GM12873 (cell line): ENCODE results near the gene ITPR1.
A peak's percentile ranks its signal among the peaks of the same experiment; 100 is the strongest.

Source experiments
- TF ChIP-seq, protein P1 (sequence below): IDR thresholded peaks from 2 replicates; pipeline ENCODE4 v1.5.1; 2012; ENCODE audit warnings: low read depth, mild to moderate bottlenecking, moderate library complexity, low read length, control low read depth; ENCODE audit not compliant: insufficient read depth; ENCODE audit errors: missing control alignments

ITPR1 gene

DNA sequence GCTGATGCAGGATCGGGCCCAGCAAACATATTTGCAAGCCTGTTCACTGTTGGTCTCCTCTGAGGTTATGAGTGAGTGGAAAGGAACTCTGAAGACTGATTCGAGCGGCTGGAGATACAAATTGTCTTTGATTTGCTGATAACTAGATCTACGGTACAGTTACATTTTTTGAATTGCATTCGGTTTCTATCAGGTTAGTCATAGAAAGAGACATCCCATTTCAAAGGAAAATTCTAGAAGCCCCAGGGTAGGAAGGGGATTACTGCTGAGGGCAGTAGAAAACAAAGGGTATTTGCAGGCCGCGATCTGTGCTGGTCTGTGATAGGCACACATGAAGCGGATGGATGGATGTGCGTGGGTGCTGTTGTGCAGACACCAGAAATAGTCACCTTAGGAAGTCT, 228.4 kb downstream of the ITPR1 start:
- TF ChIP-seq, protein P1, sequence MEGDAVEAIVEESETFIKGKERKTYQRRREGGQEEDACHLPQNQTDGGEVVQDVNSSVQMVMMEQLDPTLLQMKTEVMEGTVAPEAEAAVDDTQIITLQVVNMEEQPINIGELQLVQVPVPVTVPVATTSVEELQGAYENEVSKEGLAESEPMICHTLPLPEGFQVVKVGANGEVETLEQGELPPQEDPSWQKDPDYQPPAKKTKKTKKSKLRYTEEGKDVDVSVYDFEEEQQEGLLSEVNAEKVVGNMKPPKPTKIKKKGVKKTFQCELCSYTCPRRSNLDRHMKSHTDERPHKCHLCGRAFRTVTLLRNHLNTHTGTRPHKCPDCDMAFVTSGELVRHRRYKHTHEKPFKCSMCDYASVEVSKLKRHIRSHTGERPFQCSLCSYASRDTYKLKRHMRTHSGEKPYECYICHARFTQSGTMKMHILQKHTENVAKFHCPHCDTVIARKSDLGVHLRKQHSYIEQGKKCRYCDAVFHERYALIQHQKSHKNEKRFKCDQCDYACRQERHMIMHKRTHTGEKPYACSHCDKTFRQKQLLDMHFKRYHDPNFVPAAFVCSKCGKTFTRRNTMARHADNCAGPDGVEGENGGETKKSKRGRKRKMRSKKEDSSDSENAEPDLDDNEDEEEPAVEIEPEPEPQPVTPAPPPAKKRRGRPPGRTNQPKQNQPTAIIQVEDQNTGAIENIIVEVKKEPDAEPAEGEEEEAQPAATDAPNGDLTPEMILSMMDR, result no peak

DNA sequence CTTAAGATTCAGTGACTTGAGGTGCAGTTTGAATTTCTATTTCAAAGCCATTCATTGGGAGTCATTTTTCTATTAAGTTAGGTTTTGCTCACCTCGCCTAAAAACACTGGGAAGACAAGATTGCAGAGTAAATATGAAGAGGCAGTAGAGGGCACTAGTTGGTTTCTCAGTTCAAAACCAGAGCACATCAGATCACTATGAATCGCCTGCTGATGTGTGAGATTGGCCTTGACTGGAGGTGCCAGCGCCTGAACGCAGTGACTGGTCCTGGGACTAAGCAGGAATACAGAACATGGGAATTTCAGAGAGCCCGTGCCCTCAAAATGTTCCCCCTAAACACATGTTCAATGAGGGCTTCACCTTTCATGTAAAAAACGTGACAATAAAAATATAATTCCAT, 229.0 kb downstream of the ITPR1 start:
- TF ChIP-seq, protein P1, result peak; percentile 48

DNA sequence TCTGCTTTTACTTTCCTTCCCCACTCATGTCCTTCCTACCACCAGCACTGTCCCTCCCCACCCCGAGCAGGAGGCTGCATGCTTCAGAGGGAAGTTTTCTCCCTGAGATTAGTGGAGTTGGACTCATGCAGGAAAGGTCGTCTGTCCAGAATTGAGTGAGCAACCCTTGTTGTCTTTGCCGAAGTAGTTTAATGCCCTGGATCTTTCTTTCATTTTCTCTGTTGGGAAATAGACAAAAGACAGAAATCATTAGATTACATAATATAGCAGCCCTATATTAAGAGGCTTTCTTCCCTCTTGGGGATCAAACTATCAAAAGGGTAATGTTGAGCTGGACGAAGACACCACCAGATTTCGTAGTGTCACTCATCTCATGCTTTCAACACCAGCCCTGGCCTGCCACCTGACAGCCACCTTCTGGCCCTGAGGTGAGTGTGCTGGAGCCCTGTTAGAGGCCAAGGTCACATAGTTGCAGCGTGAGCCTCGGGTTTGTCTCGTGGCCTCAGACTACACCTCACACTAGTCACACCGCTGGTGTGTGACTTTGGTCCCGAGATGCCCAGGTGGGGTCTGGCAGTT, 231.0 kb downstream of the ITPR1 start:
- TF ChIP-seq, protein P1, result no peak

DNA sequence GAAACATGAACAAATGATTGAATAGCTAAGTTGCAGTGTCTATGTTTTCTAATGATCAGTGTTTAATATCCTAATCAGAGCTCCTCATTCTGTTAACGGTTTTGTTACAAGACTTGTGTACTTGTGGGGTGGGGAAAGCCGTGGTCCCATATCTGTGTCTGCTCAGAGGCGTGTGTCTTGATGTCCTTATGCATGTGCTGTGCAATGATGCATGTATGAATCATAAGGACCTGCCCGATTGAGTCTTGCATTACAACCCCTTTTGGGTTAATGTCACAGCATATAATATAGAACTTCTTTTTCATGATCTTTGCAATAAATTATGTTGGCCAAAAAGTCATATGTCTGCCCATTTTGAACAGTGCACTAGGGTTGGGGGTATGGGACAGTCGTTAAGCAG, 233.4 kb downstream of the ITPR1 start:
- TF ChIP-seq, protein P1, result no peak

DNA sequence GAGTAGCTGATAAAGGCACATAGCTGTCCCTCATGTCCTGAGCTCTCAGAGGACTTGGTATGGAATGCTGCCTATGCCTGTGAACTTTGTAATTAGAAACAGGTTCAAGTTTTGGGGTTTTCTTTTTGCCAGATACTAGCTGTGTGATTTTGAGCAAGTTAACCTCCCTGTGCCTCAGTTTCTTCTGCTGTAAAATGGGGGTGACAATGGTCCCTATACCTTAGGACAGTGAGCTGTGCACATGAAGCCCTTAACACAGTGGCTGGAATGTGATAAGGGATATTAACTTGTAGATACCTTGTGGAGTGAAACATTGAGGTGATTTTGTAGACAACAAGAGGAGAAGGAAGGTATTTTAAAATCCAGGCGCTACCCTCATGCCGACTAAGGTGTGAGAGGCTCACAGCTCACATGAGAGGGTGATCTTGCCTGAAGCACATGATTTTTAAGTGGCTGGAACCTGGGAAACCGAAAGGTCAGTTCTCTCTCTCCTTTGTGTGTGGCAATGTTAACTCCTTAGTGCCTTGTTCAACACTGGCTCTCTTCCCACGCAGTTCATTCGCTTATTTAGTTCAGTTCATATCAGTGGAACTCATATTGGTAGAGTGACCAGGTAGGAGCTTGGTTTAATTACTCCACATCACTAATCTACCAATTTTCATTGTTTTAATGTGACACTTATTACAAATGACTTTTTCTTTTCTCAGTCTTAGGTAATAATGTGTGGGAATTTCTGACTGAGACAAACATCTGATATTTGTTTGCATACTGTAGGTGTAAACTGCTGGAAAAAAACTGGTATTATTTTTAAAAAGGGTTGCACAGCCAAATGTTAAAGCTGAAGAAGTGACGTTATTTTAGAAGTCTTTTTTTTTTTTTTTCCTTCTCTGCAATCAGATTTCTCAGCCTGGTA, 236.2 kb downstream of the ITPR1 start:
- TF ChIP-seq, protein P1, result no peak

DNA sequence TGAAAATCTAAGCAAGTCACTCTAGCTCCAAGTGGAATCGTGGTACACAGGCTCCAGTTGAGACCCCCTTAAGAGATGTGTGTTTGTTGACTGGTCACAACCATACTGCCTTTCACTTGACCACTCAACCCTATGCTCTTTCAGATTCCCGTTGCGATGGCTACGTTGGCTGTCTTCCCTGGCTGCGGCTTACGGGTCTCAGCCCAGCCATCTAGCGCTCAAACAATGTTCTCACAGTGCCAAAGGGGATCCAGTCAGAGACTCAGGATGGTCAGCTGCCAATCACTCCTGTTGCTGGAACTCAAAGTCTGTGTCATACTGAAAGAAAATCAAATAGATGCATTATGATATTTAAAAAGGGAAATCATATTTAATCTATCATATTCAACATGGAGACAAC, 237.6 kb downstream of the ITPR1 start:
- TF ChIP-seq, protein P1, result no peak

DNA sequence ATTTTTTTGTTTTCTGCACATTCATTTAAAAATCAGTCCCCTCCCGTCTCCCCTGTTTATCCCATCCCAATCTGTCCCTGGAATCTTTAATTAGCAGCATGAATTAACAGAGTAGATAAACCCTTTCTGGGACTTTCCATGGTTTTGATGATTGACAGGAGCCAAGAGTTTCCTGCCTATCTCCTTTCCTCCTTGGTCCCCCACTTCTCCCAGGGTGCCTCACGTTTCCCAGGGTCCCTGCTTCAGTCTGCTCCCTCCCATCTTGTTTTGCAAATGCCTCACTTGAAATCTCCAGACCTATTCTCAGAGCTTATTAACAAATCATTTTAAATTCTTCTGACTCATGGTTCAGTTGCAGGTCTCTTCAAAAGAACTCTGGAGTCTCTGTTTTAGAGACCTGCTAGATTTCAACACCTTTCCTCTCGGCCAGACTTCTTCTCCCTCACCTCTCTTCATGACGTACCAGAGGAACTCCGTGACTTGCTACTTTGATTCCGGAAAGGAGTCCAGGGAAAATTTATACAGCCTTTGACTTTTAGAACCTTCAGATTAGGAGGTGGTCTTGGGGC, 238.5 kb downstream of the ITPR1 start:
- TF ChIP-seq, protein P1, result no peak
